H7 (cell line): ENCODE results near the gene SMIM38. TPM values are rescaled to one million over a fixed set of nuclear protein-coding genes. Genes with fewer than 3 reads are reported as not detected.
A peak's percentile ranks its signal among the peaks of the same experiment; 100 is the strongest.
"Not testable (repeated sequence)": the region's sequence is repeated elsewhere in the genome, so short reads cannot be mapped to it uniquely, and the experiment has no call there.

ENCODE experiments used
- DNase-seq: peaks from one replicate; pipeline ENCODE4 v3.0.0; 2012
- H3K27me3 ChIP-seq: 2 replicates; pipeline ENCODE4 v1.6.0; 2011; ENCODE audit warnings: mild to moderate bottlenecking, low read length; ENCODE audit not compliant: control insufficient read depth, insufficient read depth
- H3K36me3 ChIP-seq: replicated peaks from 2 replicates; pipeline ENCODE4 v1.5.1; 2011; ENCODE audit warnings: low read length; ENCODE audit not compliant: control insufficient read depth, insufficient read depth
- H3K4me3 ChIP-seq: 2 replicates; pipeline ENCODE4 v1.5.1; 2011; ENCODE audit warnings: low read depth, mild to moderate bottlenecking, control low read depth, low read length, moderate library complexity; ENCODE audit not compliant: insufficient read depth
- total RNA-seq: library from RNA; depleted of rRNA; stranded (reverse); fragments of >200 nt; shearing (Covaris generic); gene quantifications from 2 replicates; pipeline ENCODE4 v1.2.3, GENCODE V29; 2014

The SMIM38 gene
- total RNA-seq, 1 experiment from 2014 or later = 0.28 TPM

GRCh38 chr11:69141742-69142141, 14.0 kb upstream of the SMIM38 start:
- no peak overlapping the region for H3K4me3 ChIP-seq
- no peaks in the 10 kb centered on the region for H3K36me3 ChIP-seq
- no peak for DNase-seq
- H3K27me3 ChIP-seq = no peaks in the 10 kb centered on the region

GRCh38 chr11:69142895-69143294, 12.8 kb upstream of the SMIM38 start:
- no peak for DNase-seq
- Histone ChIP-seq H3K27me3 (no peaks in the 10 kb centered on the region), H3K36me3 (no peaks in the 10 kb centered on the region), H3K4me3 (no peak overlapping the region)

GRCh38 chr11:69144316-69145049, 11.3 kb upstream of the SMIM38 start:
- Histone ChIP-seq H3K4me3 (no peak overlapping the region), H3K36me3 (no peaks in the 10 kb centered on the region), H3K27me3 (no peaks in the 10 kb centered on the region)
- DNase-seq = no peak

DNA sequence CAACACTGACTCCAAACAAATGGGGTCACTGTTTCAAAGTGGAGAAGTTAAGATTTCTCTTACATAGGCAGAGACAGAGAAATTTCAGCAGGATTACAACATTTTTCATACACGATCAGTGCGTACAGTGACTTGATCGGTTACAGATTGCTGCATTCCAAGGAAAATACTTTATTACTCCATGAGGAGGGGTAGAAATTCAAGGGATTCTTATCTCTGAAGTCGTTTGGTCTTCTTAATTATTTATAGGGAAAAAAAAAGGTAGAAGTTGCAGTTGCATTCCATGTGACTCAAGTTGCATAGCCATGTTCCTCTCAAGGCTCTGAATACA, 10.7 kb upstream of the SMIM38 start:
- no peak overlapping the region for H3K4me3 ChIP-seq
- no peaks in the 10 kb centered on the region for H3K36me3 ChIP-seq
- no peak for DNase-seq
- H3K27me3 ChIP-seq = no peaks in the 10 kb centered on the region

DNA sequence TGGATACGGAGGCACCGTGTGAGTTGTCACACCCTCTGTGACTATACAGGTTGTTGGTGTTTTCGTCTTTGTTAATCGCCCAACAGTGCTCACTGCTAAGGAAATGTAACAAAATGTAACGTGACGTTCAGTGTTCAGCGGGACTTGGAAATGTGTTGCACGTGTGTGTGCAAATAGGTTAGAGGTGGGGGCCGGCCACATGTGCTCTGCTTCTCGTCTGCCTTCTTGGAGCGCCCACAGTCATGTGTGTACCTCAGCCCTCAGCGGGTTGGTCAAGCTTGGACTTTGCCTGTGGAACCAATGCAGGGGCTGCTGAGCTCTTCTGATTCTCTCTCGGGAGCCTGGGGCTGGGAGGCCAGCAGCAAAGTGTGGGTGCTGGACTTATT, 7.4 kb upstream of the SMIM38 start:
- Histone ChIP-seq H3K27me3 (no peaks in the 10 kb centered on the region), H3K4me3 (no peak overlapping the region), H3K36me3 (no peaks in the 10 kb centered on the region)
- no peak for DNase-seq

GRCh38 chr11:69148806-69149205, 6.9 kb upstream of the SMIM38 start:
- DNase-seq = no peak
- no peaks in the 10 kb centered on the region for H3K27me3 ChIP-seq
- no peaks in the 10 kb centered on the region for H3K36me3 ChIP-seq
- no peak overlapping the region for H3K4me3 ChIP-seq

GRCh38 chr11:69149338-69150045, 6.2 kb upstream of the SMIM38 start:
- DNase-seq = peak; percentile 8
- not testable (repeated sequence) for H3K4me3 ChIP-seq, H3K36me3 ChIP-seq, H3K27me3 ChIP-seq

DNA sequence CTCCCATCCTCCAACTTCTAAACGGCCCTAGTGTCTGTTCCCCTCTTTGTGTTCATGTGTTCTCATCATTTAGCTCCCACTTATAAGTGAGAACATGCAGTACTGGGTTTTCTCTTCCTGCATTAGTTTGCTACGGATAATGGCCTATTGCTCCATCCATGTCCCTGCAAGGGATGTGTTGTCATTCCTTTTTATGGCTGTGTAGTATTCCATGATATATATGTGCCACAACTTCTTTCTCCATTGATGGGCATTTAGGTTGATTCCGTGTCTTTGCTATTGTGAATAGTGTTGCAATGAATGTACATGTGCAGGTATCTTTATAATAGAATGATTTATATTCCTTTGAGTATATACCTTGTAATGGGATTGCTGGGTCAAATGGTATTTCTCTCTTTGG, 5.6 kb upstream of the SMIM38 start:
- no peaks in the 10 kb centered on the region for H3K27me3 ChIP-seq
- H3K36me3 ChIP-seq = no peaks in the 10 kb centered on the region
- DNase-seq = no peak
- no peak overlapping the region for H3K4me3 ChIP-seq

DNA sequence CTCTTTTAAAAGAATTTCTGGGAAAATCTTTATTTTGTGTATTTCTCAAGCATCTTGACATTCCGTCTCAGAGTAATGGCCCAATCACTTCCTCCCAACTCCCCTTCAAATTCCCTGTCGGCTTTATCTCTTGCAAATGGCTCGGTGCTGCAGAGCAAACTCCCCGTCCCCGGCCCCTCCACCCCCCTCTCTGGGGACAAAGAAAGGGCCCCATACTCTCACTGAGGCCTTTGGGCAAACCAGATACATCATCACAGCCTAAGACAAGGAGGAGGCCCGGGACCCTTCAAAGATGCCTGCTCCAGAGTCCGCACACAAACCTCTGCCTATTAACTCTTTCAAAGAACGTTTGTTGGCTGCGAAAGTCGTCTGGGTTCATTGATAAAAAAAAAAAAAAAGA, 3.9 kb upstream of the SMIM38 start:
- H3K27me3 ChIP-seq = no peaks in the 10 kb centered on the region
- H3K36me3 ChIP-seq = no peaks in the 10 kb centered on the region
- H3K4me3 ChIP-seq = no peak overlapping the region
- peak; percentile 62 for DNase-seq

GRCh38 chr11:69152733-69153421, 2.9 kb upstream of the SMIM38 start:
- Histone ChIP-seq H3K36me3 (no peaks in the 10 kb centered on the region), H3K27me3 (no peaks in the 10 kb centered on the region), H3K4me3 (no peak overlapping the region)
- peak; percentile 65 for DNase-seq

DNA sequence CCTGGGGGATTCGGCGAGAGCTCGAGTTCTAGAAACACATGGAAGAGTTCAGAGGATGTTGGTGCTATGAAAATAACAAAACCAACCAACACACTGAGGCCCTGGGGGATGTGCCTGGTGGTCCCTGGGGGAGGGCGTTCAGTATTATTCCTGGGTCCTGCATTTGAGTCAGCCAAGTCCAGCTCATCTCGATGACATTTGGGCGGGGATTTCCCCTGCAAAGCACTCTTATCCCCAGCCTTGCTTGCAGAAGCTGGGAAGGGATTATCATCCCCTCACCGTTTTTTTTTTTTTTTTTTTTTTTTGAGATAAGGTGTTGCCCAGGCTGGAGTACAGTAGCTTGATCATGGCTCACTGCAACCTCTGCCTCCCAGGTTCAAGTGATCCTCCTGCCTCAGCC, 2.1 kb upstream of the SMIM38 start:
- DNase-seq = no peak

GRCh38 chr11:69154211-69154913, 1.4 kb upstream of the SMIM38 start:
- Histone ChIP-seq H3K36me3 (no peaks in the 10 kb centered on the region), H3K27me3 (no peaks in the 10 kb centered on the region), H3K4me3 (no peak overlapping the region)

More for the DNA sequence above, 2.1 kb upstream of the SMIM38 start:
- H3K27me3 ChIP-seq = no peaks in the 10 kb centered on the region
- H3K36me3 ChIP-seq = no peaks in the 10 kb centered on the region
- H3K4me3 ChIP-seq = no peak overlapping the region

DNA sequence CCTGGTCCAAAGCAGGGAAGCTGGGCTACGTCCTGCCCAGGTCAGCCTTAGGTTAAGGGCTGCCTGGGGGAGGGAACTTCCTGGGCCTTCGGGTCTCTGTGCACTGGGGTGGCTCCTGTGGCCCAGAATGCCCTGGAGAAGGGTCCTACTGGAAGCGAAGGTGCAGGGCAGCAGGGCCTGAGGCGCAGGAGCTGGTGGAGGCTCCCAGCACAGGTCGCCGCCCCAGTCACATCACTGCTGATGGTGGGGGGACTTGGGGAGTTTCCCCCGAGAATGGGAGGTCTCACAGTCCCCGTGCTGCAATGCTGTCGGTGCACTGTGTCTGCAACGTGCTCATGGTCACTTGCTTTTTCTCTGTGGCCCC, 815 bp upstream of the SMIM38 start:
- Histone ChIP-seq H3K27me3 (no peaks in the 10 kb centered on the region), H3K36me3 (no peaks in the 10 kb centered on the region), H3K4me3 (no peak overlapping the region)
- DNase-seq = no peak

More at GRCh38 chr11:69154211-69154913, 1.4 kb upstream of the SMIM38 start:
- DNase-seq = no peak

- no peaks in the 10 kb centered on the region for H3K36me3 ChIP-seq
- no peak overlapping the region for H3K4me3 ChIP-seq
- DNase-seq = no peak
- no peaks in the 10 kb centered on the region for H3K27me3 ChIP-seq
Measured at GRCh38 chr11:69156235-69156639, 502 bp downstream of the SMIM38 start.
